Stimulated activated CD4-positive, alpha-beta T cell treated with anti-CD3 and anti-CD28 coated beads, Interleukin-4, amount 100 ng/mL, for 4 hours (primary cell): Measurements from ENCODE around the gene KCTD18.

Experiments used
- DNase-seq, 2 experiments: peaks; one replicate each; pipeline ENCODE4 v3.0.0-alpha.2; 2020

Gene KCTD18

DNA sequence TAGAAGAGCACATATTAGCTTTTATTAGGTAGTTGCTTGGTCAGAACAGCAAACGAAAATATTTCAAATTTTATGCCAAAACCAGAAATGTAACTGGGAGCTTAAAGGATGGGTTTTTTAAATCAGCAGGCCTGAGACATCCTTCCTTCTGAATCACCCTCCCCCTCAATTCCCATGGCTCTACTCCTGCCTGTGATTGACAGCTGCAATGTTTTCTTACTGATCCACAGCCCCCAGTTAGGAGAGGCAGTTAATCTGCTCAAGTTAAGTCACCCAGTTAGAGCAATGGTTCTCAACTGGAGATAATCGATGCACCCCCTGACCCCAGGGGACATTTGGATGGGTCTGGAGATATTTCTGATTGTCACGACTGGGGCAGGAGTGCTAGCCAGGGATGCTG lies 24.9 kb downstream of the KCTD18 start:
- DNase-seq = no peak

GRCh38 chr2:200483729-200484198 lies 26.1 kb downstream of the KCTD18 start:
- DNase-seq = no peak

GRCh38 chr2:200482194-200482593 lies 27.7 kb downstream of the KCTD18 start:
- no peak for DNase-seq

- no peak for DNase-seq
Observed at GRCh38 chr2:200479692-200480265, 30.1 kb downstream of the KCTD18 start.

- DNase-seq = no peak
Observed at GRCh38 chr2:200477667-200478131, 32.2 kb downstream of the KCTD18 start.

- no peak for DNase-seq
Observed at GRCh38 chr2:200476836-200477235, 33.0 kb downstream of the KCTD18 start.

- no peak for DNase-seq
Observed at GRCh38 chr2:200475795-200476194, 34.1 kb downstream of the KCTD18 start.

- no peak for DNase-seq
Observed at GRCh38 chr2:200472853-200473464, 36.9 kb downstream of the KCTD18 start.

- no peak for DNase-seq
Observed at GRCh38 chr2:200471928-200472645, 37.8 kb downstream of the KCTD18 start.

DNA sequence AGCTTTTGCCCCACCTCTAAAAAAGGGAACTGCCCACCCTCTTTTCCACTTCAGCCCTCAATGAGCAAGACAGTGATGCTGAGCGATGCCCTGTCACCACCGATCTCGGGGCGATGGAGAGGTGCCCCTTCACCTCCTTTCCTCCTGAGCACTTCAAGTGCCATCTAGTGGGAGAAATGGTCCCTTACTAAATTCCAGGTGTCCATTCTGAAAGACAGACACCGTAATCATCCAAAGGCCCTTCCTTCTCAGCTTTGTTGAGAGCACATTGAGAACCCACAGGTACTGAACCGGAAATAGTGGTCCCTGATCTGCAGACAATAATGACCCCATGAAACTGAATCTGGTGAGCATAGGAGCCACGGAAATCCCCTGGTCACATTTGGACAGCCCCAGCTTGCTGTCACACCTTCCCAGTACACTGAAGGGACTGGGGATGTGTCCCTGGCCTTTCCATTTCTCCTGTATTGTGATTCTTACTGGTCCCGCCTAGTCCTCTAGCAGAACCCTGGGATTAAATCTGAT lies 38.5 kb downstream of the KCTD18 start:
- peak in 1 of 2 experiments; percentile 47 for DNase-seq

GRCh38 chr2:200470230-200470629 lies 39.6 kb downstream of the KCTD18 start:
- no peak for DNase-seq

DNA sequence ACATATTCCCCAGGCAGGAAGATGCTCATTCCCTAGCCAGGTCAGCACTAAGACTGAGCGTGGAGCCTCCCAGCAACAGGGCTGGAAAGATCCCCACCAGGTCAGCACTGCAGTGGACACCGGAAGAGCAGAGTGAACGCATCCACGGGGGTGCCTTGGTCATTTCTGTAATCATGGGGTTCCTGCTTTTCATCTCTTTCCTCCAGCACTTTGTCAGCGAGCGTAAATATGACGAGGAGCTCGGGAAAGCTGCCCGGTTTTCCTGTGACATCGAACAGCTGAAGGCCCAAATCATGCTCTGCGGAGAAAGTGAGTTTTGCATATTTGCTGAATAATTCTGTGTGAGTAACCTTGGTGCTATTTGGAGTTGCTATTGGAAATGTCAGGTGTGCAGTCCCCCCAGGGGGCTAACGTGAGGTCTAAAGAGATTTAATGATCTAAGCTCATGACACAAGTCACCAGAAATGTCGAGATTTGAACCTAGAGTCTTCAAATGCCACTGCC lies 40.1 kb downstream of the KCTD18 start:
- DNase-seq = no peak

- no peak for DNase-seq
Observed at GRCh38 chr2:200467806-200468681, 41.8 kb downstream of the KCTD18 start.

- peak in 1 of 2 experiments; percentile 40 for DNase-seq
Observed at GRCh38 chr2:200466425-200467418, 43.1 kb downstream of the KCTD18 start.

DNA sequence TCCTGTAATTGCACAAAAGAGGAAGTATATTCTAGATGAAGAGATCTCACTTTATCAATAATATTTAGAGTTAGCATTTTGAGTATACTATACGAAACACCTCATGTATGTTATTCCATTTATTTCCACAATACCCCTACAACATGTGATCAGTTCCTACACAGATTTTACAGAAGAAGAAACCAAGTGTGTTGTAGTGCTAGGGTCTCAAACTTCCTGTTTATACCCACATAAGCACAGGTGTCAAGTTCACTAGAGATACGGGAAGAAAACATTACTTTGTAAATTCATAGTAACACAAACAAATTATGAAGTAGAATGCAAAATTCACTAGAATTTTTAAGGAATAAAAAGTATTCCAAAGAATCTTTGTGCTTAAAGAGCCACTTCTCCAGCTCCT lies 46.4 kb downstream of the KCTD18 start:
- DNase-seq = no peak

- no peak for DNase-seq
Observed at GRCh38 chr2:200461846-200462710, 47.8 kb downstream of the KCTD18 start.

- no peak for DNase-seq
Observed at GRCh38 chr2:200459101-200459500, 50.8 kb downstream of the KCTD18 start.

- DNase-seq = no peak
Observed at GRCh38 chr2:200456567-200456966, 53.3 kb downstream of the KCTD18 start.

DNA sequence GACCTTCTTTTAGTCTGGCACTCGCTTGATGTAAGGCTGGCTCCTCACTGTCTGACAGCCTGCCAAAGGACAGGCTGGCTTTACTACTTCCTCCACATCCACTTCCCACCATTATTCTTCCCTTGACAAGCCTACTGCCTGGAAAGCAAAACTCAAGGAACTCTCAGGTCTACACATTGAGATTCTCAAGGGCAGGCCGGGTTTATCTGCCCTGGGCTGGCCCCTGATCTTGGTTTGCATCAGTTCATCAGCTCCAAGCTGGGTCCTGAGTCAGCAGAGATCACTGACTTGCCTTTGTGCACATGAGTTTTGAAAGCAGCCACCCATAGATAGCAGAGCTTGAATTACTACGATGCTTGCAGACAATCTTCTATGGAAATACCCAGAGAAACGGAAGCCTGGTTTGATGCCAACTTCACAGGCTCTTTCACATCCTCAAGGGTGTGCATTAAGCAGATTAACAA lies 53.9 kb downstream of the KCTD18 start:
- DNase-seq = no peak
